OCI-LY7 (cell line): ENCODE data around the gene PNRC2. TPM values are rescaled to one million over a fixed set of nuclear protein-coding genes. Genes with fewer than 3 reads are reported as not detected.
A peak's percentile ranks its signal among the peaks of the same experiment; 100 is the strongest.

Experiments
- Bru-seq: library from RNA; stranded (reverse); fragments of 400-500 nt; gene quantifications from one replicate; lab custom pipeline; 2021; lab: Mats Ljungman, UMichigan
- BruChase-seq, 2 experiments: library from RNA; stranded (reverse); fragments of 400-500 nt; gene quantifications; one replicate each; lab custom pipeline; 2021; lab: Mats Ljungman, UMichigan
- BruUV-seq: library from RNA; stranded (reverse); fragments of 400-500 nt; replicated peaks from 2 replicates; lab custom pipeline; 2021; lab: Mats Ljungman, UMichigan
- CTCF ChIA-PET: fragments of 300-600 bp; sonication (Branson Sonifier 250); formaldehyde crosslinking; loops from one replicate; lab custom pipeline; 2022; ENCODE audit warnings: antibody characterized with exemption; ENCODE audit not compliant: unreplicated experiment; lab: Charles Lee
- POLR2A ChIA-PET: fragments of 300-600 bp; sonication (Branson Sonifier 250); formaldehyde crosslinking; loops from one replicate; lab custom pipeline; 2022; ENCODE audit warnings: antibody characterized with exemption; lab: Charles Lee
- DNase-seq: peaks from one replicate; pipeline ENCODE4 v3.0.0-alpha.2; 2015; ENCODE audit warnings: low spot score
- H2AFZ ChIP-seq: fragments of 200-600 bp; sonication (generic), shearing (Covaris generic); 2 replicates; pipeline ENCODE4 v1.6.1; 2014; ENCODE audit warnings: mild to moderate bottlenecking, antibody characterized with exemption, low read length, moderate library complexity
- H3K27ac ChIP-seq: fragments of 200-600 bp; sonication (generic); 2 replicates; pipeline ENCODE4 v1.5.1; 2014; ENCODE audit warnings: mixed run types, low read depth, mild to moderate bottlenecking, moderate library complexity, low read length, inconsistent platforms; ENCODE audit not compliant: poor library complexity, severe bottlenecking
- H3K36me3 ChIP-seq: fragments of 200-600 bp; sonication (generic); 2 replicates; pipeline ENCODE4 v1.6.1; 2014; ENCODE audit warnings: mild to moderate bottlenecking, antibody characterized with exemption, low read length, moderate library complexity, mixed read lengths; ENCODE audit not compliant: insufficient read depth
- H3K4me1 ChIP-seq: fragments of 200-600 bp; sonication (generic); 2 replicates; pipeline ENCODE4 v1.5.1; 2014; ENCODE audit warnings: mild to moderate bottlenecking, low read length; ENCODE audit not compliant: insufficient read depth, poor library complexity, severe bottlenecking
- H3K4me2 ChIP-seq: fragments of 200-600 bp; sonication (generic); 2 replicates; pipeline ENCODE4 v1.6.1; 2014; ENCODE audit warnings: mild to moderate bottlenecking, low read length
- H3K4me3 ChIP-seq: fragments of 200-600 bp; sonication (generic); 2 replicates; pipeline ENCODE4 v1.5.1; 2014; ENCODE audit warnings: mild to moderate bottlenecking, low read depth, low read length; ENCODE audit not compliant: poor library complexity, severe bottlenecking
- H3K79me2 ChIP-seq: fragments of 200-600 bp; sonication (generic); 2 replicates; pipeline ENCODE4 v1.6.1; 2016; ENCODE audit warnings: low read depth, mild to moderate bottlenecking, low read length, moderate library complexity, mixed read lengths; ENCODE audit not compliant: insufficient read depth
- H3K9me2 ChIP-seq: fragments of 200-600 bp; sonication (generic); 2 replicates; pipeline ENCODE4 v1.6.1; 2016; ENCODE audit warnings: mild to moderate bottlenecking, low read length, mixed read lengths; ENCODE audit not compliant: insufficient read depth
- H3K9me3 ChIP-seq: fragments of 200-600 bp; sonication (generic); 2 replicates; pipeline ENCODE4 v1.6.1; 2014; ENCODE audit warnings: mild to moderate bottlenecking, mixed run types, low read length, mixed read lengths
- H4K20me1 ChIP-seq: fragments of 200-600 bp; sonication (generic); 2 replicates; pipeline ENCODE4 v1.6.1; 2014; ENCODE audit warnings: mild to moderate bottlenecking, antibody characterized with exemption, low read length, moderate library complexity, mixed read lengths; ENCODE audit not compliant: insufficient read depth
- EZH2phosphoT487 ChIP-seq: fragments of 200-600 bp; sonication (generic); IDR thresholded peaks from 2 replicates; pipeline ENCODE4 v1.6.1; 2018; ENCODE audit warnings: low read depth, borderline replicate concordance, mild to moderate bottlenecking, mixed run types, antibody characterized with exemption, low read length, moderate library complexity, mixed read lengths
- intact Hi-C: fragments of 100-400 bp; cut with micrococcal nuclease; formaldehyde crosslinking; loops from one replicate; pipeline ENCODE4 v1.10.0; 2022; ENCODE audit not compliant: unreplicated experiment
- long read RNA-seq: library from polyadenylated mRNA; stranded (forward); transcript quantifications from one replicate; pipeline ENCODE4 v2.0.0, GENCODE V29; 2022
- total RNA-seq, 2 experiments: library from RNA; depleted of rRNA in 1 of 2; stranded (reverse); fragments of >200 nt in 1 of 2; shearing (Covaris generic) in 1 of 2; gene quantifications; 2 replicates each; pipeline ENCODE4 v1.2.3, GENCODE V29; 2014 to 2022
- TF ChIP-seq, protein P1 (sequence below): fragments of 200-600 bp; sonication (generic); conservative IDR thresholded peaks from 2 replicates; pipeline ENCODE4 v1.5.1; 2014; ENCODE audit warnings: mild to moderate bottlenecking, antibody characterized with exemption, low read length, moderate library complexity, mixed read lengths

Gene PNRC2
- 129 and 143 TPM in 2 replicates for total RNA-seq (2014; rRNA removed; shearing (Covaris generic))
- total RNA-seq (2022) = 198 and 210 TPM in 2 replicates
- percentile 99 among the genes with signal in this experiment for Bru-seq, nascent RNA
- BruChase-seq, experiment 1, labeled RNA remaining after a 6-hour chase = percentile 94 among the genes with signal in this experiment
- BruChase-seq, experiment 2, labeled RNA remaining after a 2-hour chase = percentile 100 among the genes with signal in this experiment
- long read RNA-seq, transcript PNRC2-204 (2 exons, 171 nt) = minor isoform, 21 of 522 reads
- long read RNA-seq, transcript PNRC2-202 (3 exons, 814 nt) = minor isoform, 22 of 522 reads
- long read RNA-seq, transcript PNRC2-201 (3 exons, 2,416 nt) = major isoform, 434 of 522 reads
- long read RNA-seq, transcript PNRC2-203 (3 exons, 380 nt) = minor isoform, 10 of 522 reads
- long read RNA-seq, partial matches to known transcripts = 0 of 522 reads
- long read RNA-seq, other reads (novel, unspliced or antisense) = 35 of 522 reads

- ChIA-PET POLR2A (interaction anchor here (0.6 to 2.0 kb wide), 7 partner anchors 15 to 430 kb away, joined by 3 to 13 read pairs (median 4); no protein-coding TSS in a partner anchor), CTCF (no interaction called here)
- no peak for TF ChIP-seq EZH2phosphoT487
- TF ChIP-seq, protein P1, sequence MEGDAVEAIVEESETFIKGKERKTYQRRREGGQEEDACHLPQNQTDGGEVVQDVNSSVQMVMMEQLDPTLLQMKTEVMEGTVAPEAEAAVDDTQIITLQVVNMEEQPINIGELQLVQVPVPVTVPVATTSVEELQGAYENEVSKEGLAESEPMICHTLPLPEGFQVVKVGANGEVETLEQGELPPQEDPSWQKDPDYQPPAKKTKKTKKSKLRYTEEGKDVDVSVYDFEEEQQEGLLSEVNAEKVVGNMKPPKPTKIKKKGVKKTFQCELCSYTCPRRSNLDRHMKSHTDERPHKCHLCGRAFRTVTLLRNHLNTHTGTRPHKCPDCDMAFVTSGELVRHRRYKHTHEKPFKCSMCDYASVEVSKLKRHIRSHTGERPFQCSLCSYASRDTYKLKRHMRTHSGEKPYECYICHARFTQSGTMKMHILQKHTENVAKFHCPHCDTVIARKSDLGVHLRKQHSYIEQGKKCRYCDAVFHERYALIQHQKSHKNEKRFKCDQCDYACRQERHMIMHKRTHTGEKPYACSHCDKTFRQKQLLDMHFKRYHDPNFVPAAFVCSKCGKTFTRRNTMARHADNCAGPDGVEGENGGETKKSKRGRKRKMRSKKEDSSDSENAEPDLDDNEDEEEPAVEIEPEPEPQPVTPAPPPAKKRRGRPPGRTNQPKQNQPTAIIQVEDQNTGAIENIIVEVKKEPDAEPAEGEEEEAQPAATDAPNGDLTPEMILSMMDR = no peak
- Histone ChIP-seq H3K27ac (peak within 1 kb of the TSS; percentile 97), H3K4me2 (peak within 1 kb of the TSS; percentile 85), H4K20me1 (peaks cover 13% of the 10 kb centered on the region; the same call in 1 of the 2 replicates), H3K79me2 (peaks cover 42% of the 10 kb centered on the region), H2AFZ (peak within 1 kb of the TSS; percentile 43; the same call in 1 of the 2 replicates), H3K9me2 (no peaks in the 10 kb centered on the region), H3K9me3 (no peaks in the 10 kb centered on the region), H3K4me1 (peaks cover 65% of the 10 kb centered on the region), H3K36me3 (peaks cover 41% of the 10 kb centered on the region), H3K4me3 (peak within 1 kb of the TSS; percentile 91)
- intact Hi-C loops = loop anchor here (1.0 to 5.0 kb wide), 7 partner anchors 21 to 617 kb away; partner anchors contain the start of genes FUCA1, HNRNPR, IFNLR1 and SRSF10
- peak; percentile 96 for DNase-seq
- no TSS peak for BruUV-seq
Observed at GRCh38 chr1:23959461-23960290, at the start of gene PNRC2. TSS of gene PNRC2 (plus strand) at chr1:23959828. CDS start at chr1:23961458, 1,630 bp downstream.

- H2AFZ ChIP-seq = no peak overlapping the region
- CTCF ChIA-PET = interaction anchor here (0.5 to 3.9 kb wide), 3 partner anchors 22 to 100 kb away, joined by 4 to 20 read pairs (median 4); no protein-coding TSS in a partner anchor
- H3K9me2 ChIP-seq = no peaks in the 10 kb centered on the region
- peak overlapping the region; percentile 95 for H3K27ac ChIP-seq
- H3K9me3 ChIP-seq = no peaks in the 10 kb centered on the region
- peaks cover 96% of the 10 kb centered on the region for H3K4me1 ChIP-seq
- peaks cover 72% of the 10 kb centered on the region for H3K79me2 ChIP-seq
- peak; percentile 66 for DNase-seq
- peaks cover 9% of the 10 kb centered on the region for H3K36me3 ChIP-seq
- intact Hi-C loops = no loop called here
- peak overlapping the region; percentile 83 for H3K4me2 ChIP-seq
- BruUV-seq = TSS peak; percentile 31
- peak overlapping the region; percentile 76 for H3K4me3 ChIP-seq
- H4K20me1 ChIP-seq = no peaks in the 10 kb centered on the region
- TF ChIP-seq EZH2phosphoT487 = no peak
- TF ChIP-seq, protein P1 = no peak
- POLR2A ChIA-PET = interaction anchor here (0.5 to 5.8 kb wide), 20 partner anchors 13 to 443 kb away, joined by 3 to 35 read pairs (median 6); partner anchors contain the start of genes HMGCL, PITHD1 and PNRC2
Observed at GRCh38 chr1:23910144-23910543, 49.5 kb upstream of the PNRC2 start.
